HG03460 (cell line): Measurements from ENCODE around the gene HIVEP1.

ENCODE experiments used
- ATAC-seq: cut with Tn5 transposase; IDR thresholded peaks from one replicate; pipeline ENCODE4 v1.9.1; 2021; ENCODE audit not compliant: unreplicated experiment

HIVEP1 gene

GRCh38 chr6:11992086-11992485, 20.0 kb upstream of the HIVEP1 start:
- ATAC-seq, result no peak

- no peak for ATAC-seq
Measured at GRCh38 chr6:11994875-11995461, 17.1 kb upstream of the HIVEP1 start.

GRCh38 chr6:11996751-11997150, 15.4 kb upstream of the HIVEP1 start:
- ATAC-seq, result no peak

GRCh38 chr6:11999246-11999645, 12.9 kb upstream of the HIVEP1 start:
- no peak for ATAC-seq

GRCh38 chr6:12000174-12000573, 11.9 kb upstream of the HIVEP1 start:
- ATAC-seq, result no peak

GRCh38 chr6:12001004-12001705, 11.0 kb upstream of the HIVEP1 start:
- ATAC-seq, result no peak

- ATAC-seq, result no peak
Measured at GRCh38 chr6:12001706-12002435, 10.2 kb upstream of the HIVEP1 start.

GRCh38 chr6:12007473-12007872, 4.6 kb upstream of the HIVEP1 start:
- no peak for ATAC-seq

- ATAC-seq, result no peak
Measured at GRCh38 chr6:12007887-12008286, 4.2 kb upstream of the HIVEP1 start.

- peak; percentile 26 for ATAC-seq
Measured at GRCh38 chr6:12008366-12009179, 3.5 kb upstream of the HIVEP1 start.

GRCh38 chr6:12009180-12009685, 2.9 kb upstream of the HIVEP1 start:
- no peak for ATAC-seq

- no peak for ATAC-seq
Measured at GRCh38 chr6:12009876-12010634, 2.1 kb upstream of the HIVEP1 start.

- peak; percentile 31 for ATAC-seq
Measured at GRCh38 chr6:12010635-12011275, 1.4 kb upstream of the HIVEP1 start.

GRCh38 chr6:12011276-12012037, 655 bp upstream of the HIVEP1 start:
- peak; percentile 46 for ATAC-seq

GRCh38 chr6:12012558-12013306, 620 bp downstream of the HIVEP1 start:
- ATAC-seq, result no peak

GRCh38 chr6:12013307-12013719, 1.2 kb downstream of the HIVEP1 start:
- ATAC-seq, result no peak

GRCh38 chr6:12014027-12014872, 2.1 kb downstream of the HIVEP1 start:
- no peak for ATAC-seq

GRCh38 chr6:12014873-12015149, 2.7 kb downstream of the HIVEP1 start:
- no peak for ATAC-seq
